Measurements from ENCODE around the gene FANCC. TPM values are rescaled to one million over a fixed set of nuclear protein-coding genes. Genes with fewer than 3 reads are reported as not detected.

FANCC gene
- total and polyA plus RNA-seq, 2 of the 8 experiments (the other 6 are each of a cell fraction or from before 2014, with no cell fraction given): 7.8 to 15.2 TPM

DNA sequence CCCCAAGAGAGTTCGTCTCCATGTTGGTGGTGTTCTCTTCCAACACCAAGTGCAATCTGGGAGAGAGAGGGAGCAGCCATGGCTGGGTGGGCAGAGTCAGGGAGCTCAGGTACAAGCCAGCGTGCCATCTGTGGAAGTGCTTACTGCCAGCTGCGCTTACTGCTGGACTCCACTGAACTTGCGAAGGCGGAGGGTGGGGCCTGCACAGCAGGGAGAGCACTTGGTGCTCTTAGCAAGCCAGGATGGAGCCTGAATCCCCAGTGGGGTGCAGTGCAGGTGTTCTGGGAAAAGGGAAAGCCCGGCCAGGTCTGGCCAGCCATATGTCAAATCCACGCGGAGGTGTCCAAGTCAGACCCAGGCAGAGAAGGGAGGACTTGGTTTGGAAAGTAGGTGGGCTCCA lies 142.0 kb downstream of the FANCC start:
- Histone ChIP-seq H2BK15ac (ENCODE audit: low read length) (peak overlapping the region; percentile 8; the same call in 1 of the 2 replicates), H3K4ac (replicated peaks; ENCODE audit: insufficient read length, low read depth, low read length) (no peak overlapping the region), H3K36me3 (ENCODE audit: control insufficient read depth in 2 of 4, insufficient read depth in 4 of 4, low read length in 3 of 4) (no peaks in the 10 kb centered on the region), H3K18ac (ENCODE audit: extremely low read depth, low read length) (no peak overlapping the region), H3K56ac (replicated peaks; ENCODE audit: insufficient read length, low read depth, low read length) (no peak overlapping the region), H4K20me1 (replicated peaks in 1 of 2; ENCODE audit: control insufficient read depth in 1 of 2, insufficient read depth in 2 of 2, low read length in 2 of 2) (no peaks in the 10 kb centered on the region), H3K27me3 (replicated peaks in 1 of 4; ENCODE audit: control insufficient read depth in 3 of 4, extremely low read depth in 1 of 4, insufficient read depth in 3 of 4, low read length in 3 of 4) (no peaks in the 10 kb centered on the region), H4K5ac (ENCODE audit: insufficient read length, low read depth, low read length) (peak overlapping the region; percentile 34), H2BK5ac (ENCODE audit: low read depth, low read length) (0 out of 2 replicates have a peak overlapping the region, but pooled peaks have one; percentile 32), H2AK5ac (ENCODE audit: low read depth, low read length) (no peak overlapping the region), H3K14ac (ENCODE audit: insufficient read length) (no peak overlapping the region), H3K23me2 (ENCODE audit: low read depth, low read length) (no peaks in the 10 kb centered on the region; the same call in 1 of the 2 replicates), H2AFZ (ENCODE audit: low read length) (no peak overlapping the region), H3K9me3 (ENCODE audit: insufficient read depth in 2 of 2, low read depth in 1 of 2, low read length in 1 of 2) (no peaks in the 10 kb centered on the region), H3K23ac (ENCODE audit: insufficient read length) (no peak overlapping the region), H3K79me1 (ENCODE audit: low read depth, low read length) (no peaks in the 10 kb centered on the region; the same call in 1 of the 2 replicates), H3K4me2 (ENCODE audit: insufficient read depth in 1 of 2, low read depth in 2 of 2, low read length in 2 of 2) (no peak overlapping the region), H3K27ac (ENCODE audit: low read depth, low read length) (no peak overlapping the region), H3K9ac (replicated peaks in 1 of 4; ENCODE audit: extremely low read depth in 1 of 4, low read depth in 3 of 4, low read length in 3 of 4) (no peak overlapping the region), H3K79me2 (ENCODE audit: control insufficient read depth in 1 of 2, insufficient read depth in 2 of 2, low read length in 2 of 2) (no peaks in the 10 kb centered on the region), H3K4me1 (replicated peaks in 1 of 4; ENCODE audit: control insufficient read depth in 3 of 4, insufficient read depth in 4 of 4, low read length in 3 of 4) (peaks cover 0 to 10% (median 3%) of the 10 kb centered on the region in 4 experiments; a peak in 6 of 7 replicates), H3K4me3 (ENCODE audit: extremely low read depth in 1 of 4, insufficient read depth in 2 of 4, low read depth in 3 of 4, low read length in 4 of 4) (no peak overlapping the region), H2BK20ac (ENCODE audit: low read length) (no peak overlapping the region), H4K91ac (replicated peaks; ENCODE audit: insufficient read length, low read length) (no peak overlapping the region), H4K8ac (ENCODE audit: extremely low read depth, insufficient read depth, low read length) (no peak overlapping the region), H2BK120ac (replicated peaks; ENCODE audit: low read depth, low read length) (no peak overlapping the region), H2BK12ac (ENCODE audit: low read depth, low read length) (no peak overlapping the region)
- CTCF ChIA-PET (ENCODE audit: partially characterized antibody): interaction anchor here (0.8 to 2.0 kb wide), 5 partner anchors 8 to 815 kb away, joined by 3 to 5 read pairs (median 4); no protein-coding TSS in a partner anchor
- no peak for FAIRE-seq
- 91% methylated on average over 8 of the region's 8 CpGs; no CpG with 5 or more reads in 1 of the 2 experiments for WGBS, 2 experiments (ENCODE audit: extremely low coverage in 1 of 2, insufficient coverage in 1 of 2, insufficient read length in 1 of 2, insufficient replicate concordance in 2 of 2, low coverage in 1 of 2, low lambda C conversion rate in 2 of 2, missing lambda C conversion rate in 1 of 2)
- POLR2A ChIA-PET (ENCODE audit: partially characterized antibody): no interaction called here
- no peak for DNase-seq (ENCODE audit: low read depth in 1 of 2, low spot score in 2 of 2)
- TF ChIP-seq, protein P1, sequence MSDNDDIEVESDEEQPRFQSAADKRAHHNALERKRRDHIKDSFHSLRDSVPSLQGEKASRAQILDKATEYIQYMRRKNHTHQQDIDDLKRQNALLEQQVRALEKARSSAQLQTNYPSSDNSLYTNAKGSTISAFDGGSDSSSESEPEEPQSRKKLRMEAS (IDR thresholded peaks at IDR 0.05): no peak
- no peak for TF ChIP-seq GABPA (IDR thresholded peaks at IDR 0.05; ENCODE audit: borderline replicate concordance, insufficient read depth, low read length)
- no peak for TF ChIP-seq TCF12 (IDR thresholded peaks at IDR 0.05; ENCODE audit: low read depth, low read length)
- TF ChIP-seq KDM5A (IDR thresholded peaks at IDR 0.05; ENCODE audit: low read length): no peak
- no peak for TF ChIP-seq JUND (IDR thresholded peaks at IDR 0.05; ENCODE audit: low read length)
- no peak for TF ChIP-seq SP1 (IDR thresholded peaks at IDR 0.05; ENCODE audit: low read depth, low read length)
- no peak for TF ChIP-seq CREB1 (IDR thresholded peaks at IDR 0.05)
- no peak for TF ChIP-seq TAF1 (IDR thresholded peaks at IDR 0.05; ENCODE audit: low read depth, low read length)
- TF ChIP-seq SIRT6 (IDR thresholded peaks at IDR 0.05; ENCODE audit: low read length): no peak
- no peak for TF ChIP-seq KDM4A (IDR thresholded peaks at IDR 0.05; ENCODE audit: low read depth, low read length, severe bottlenecking)
- no peak for TF ChIP-seq CHD2 (IDR thresholded peaks at IDR 0.05; ENCODE audit: low read length)
- TF ChIP-seq FOSL1 (IDR thresholded peaks at IDR 0.05; ENCODE audit: insufficient read depth, low read depth, low read length): no peak
- no peak for TF ChIP-seq PHF8 (conservative IDR thresholded peaks at IDR 0.05; ENCODE audit: low read depth, low read length)
- no peak for TF ChIP-seq JUN (IDR thresholded peaks at IDR 0.05; ENCODE audit: low read depth, low read length)
